Thyroid gland (tissue), 4 donors: Measurements from ENCODE around the gene PI4K2A. TPM values are rescaled to one million over a fixed set of nuclear protein-coding genes. Genes with fewer than 3 reads are reported as not detected.
A peak's percentile ranks its signal among the peaks of the same experiment; 100 is the strongest.

ENCODE experiments used
- DNase-seq, 2 donors: peaks; one replicate each; pipeline ENCODE4 v3.0.0-alpha.2; 2019
- H3K27ac ChIP-seq, 3 donors: fragments of 200-600 bp; sonication (generic); 1 replicate in 2 of 3; 2 replicates in 1 of 3; pipeline ENCODE4 v1.5.1; 2016 to 2019; ENCODE audit warnings: mild to moderate bottlenecking in 1 of 3, moderate library complexity in 1 of 3
- H3K27me3 ChIP-seq: fragments of 200-600 bp; sonication (generic); one replicate; pipeline ENCODE4 v1.5.1; 2019
- H3K36me3 ChIP-seq, 2 donors: fragments of 200-600 bp; sonication (generic); one replicate each; pipeline ENCODE4 v1.5.1; 2016 to 2019
- H3K4me1 ChIP-seq, 2 donors: fragments of 200-600 bp; sonication (generic); one replicate each; pipeline ENCODE4 v1.5.1; 2017 to 2019
- H3K4me3 ChIP-seq, 3 donors: fragments of 200-600 bp; sonication (generic); replicated peaks in 1 of 3; 1 replicate in 2 of 3; 2 replicates in 1 of 3; pipeline ENCODE4 v1.5.1; 2016; ENCODE audit warnings: mild to moderate bottlenecking in 1 of 3
- H3K9me3 ChIP-seq: fragments of 200-600 bp; sonication (generic); one replicate; pipeline ENCODE4 v1.5.1; 2017
- POLR2A ChIP-seq, 2 donors: fragments of 450-650 bp; IDR thresholded peaks; one replicate each; pipeline ENCODE4 v1.6.1; 2017; ENCODE audit warnings: antibody characterized with exemption in 2 of 2, mild to moderate bottlenecking in 2 of 2, moderate library complexity in 1 of 2
- WGBS, 2 donors: methylation state at CpG; one replicate each; pipeline ENCODE4 v1.1.5; 2017; 5-methylcytosine and 5-hydroxymethylcytosine counted together
- intact Hi-C: fragments of 100-400 bp; cut with DNase I; formaldehyde crosslinking; loops from one replicate; pipeline ENCODE4 v1.15.1; 2023
- total RNA-seq, 4 donors: library from RNA; depleted of rRNA; stranded (reverse); fragments of >200 nt; gene quantifications; one replicate each; pipeline ENCODE4 v1.2.3, GENCODE V29; 2016
- TF ChIP-seq, protein P1 (sequence below), 6 experiments: fragments of 200-600 bp in 3 of 6; fragments of 450-650 bp in 3 of 6; sonication (generic) in 3 of 6; IDR thresholded peaks; one replicate each; pipeline ENCODE4 v1.5.1; 2016 to 2019; ENCODE audit warnings: antibody characterized with exemption in 6 of 6, mild to moderate bottlenecking in 2 of 6, inconsistent platforms in 1 of 6, moderate library complexity in 1 of 6

Gene PI4K2A
- total RNA-seq, result 10 to 100 TPM; 19.9 to 31.3 (median 24.1) TPM

DNA sequence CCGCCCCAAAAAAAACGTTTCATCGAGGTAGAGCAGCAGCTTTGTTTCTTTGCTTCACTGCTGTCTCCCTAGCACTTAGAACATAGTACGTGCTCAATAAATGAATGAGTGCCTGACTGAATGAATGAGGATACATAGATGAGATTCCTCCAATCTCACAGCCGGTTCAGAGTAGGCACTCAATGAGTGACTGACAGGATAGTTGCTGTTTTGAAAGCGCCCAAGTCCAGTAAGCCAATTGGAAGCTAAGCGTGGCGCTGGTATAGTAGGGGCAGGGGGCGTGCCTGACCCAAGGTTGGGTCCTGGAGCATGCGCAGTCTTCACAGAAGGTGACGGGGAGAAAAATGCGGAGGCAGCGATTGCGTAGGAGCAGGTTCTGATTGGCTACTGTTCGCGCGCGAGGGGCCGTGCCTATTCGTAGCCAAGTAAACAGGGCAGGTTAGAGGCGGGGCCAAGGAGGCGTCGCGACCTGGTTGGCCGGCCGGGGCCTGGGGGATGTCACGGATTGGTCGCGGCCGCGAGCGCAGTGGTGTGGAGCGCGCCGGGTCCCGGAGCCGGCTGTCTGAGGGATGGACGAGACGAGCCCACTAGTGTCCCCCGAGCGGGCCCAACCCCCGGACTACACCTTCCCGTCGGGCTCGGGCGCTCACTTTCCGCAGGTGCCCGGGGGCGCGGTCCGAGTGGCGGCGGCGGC, at the start of gene PI4K2A:
Gene PI4K2A (plus strand): TSS at position 498 of the 694 bp plus-strand sequence. CDS start 72 bp downstream, at position 570.
- Histone ChIP-seq H3K4me3 (peak within 1 kb of the TSS; percentile 78 to 95 (median 88)), H3K4me1 (peaks cover 11 to 18% of the 10 kb centered on the region in 2 donors), H3K9me3 (no peaks in the 10 kb centered on the region), H3K27ac (peak within 1 kb of the TSS; percentile 45 to 81 (median 78)), H3K27me3 (no peaks in the 10 kb centered on the region), H3K36me3 (no peaks in the 10 kb centered on the region)
- intact Hi-C loops, result no loop called here
- peak; percentile 2 to 93 for TF ChIP-seq POLR2A (IDR thresholded peaks at IDR 0.05)
- TF ChIP-seq, protein P1, sequence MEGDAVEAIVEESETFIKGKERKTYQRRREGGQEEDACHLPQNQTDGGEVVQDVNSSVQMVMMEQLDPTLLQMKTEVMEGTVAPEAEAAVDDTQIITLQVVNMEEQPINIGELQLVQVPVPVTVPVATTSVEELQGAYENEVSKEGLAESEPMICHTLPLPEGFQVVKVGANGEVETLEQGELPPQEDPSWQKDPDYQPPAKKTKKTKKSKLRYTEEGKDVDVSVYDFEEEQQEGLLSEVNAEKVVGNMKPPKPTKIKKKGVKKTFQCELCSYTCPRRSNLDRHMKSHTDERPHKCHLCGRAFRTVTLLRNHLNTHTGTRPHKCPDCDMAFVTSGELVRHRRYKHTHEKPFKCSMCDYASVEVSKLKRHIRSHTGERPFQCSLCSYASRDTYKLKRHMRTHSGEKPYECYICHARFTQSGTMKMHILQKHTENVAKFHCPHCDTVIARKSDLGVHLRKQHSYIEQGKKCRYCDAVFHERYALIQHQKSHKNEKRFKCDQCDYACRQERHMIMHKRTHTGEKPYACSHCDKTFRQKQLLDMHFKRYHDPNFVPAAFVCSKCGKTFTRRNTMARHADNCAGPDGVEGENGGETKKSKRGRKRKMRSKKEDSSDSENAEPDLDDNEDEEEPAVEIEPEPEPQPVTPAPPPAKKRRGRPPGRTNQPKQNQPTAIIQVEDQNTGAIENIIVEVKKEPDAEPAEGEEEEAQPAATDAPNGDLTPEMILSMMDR (IDR thresholded peaks at IDR 0.05), result no peak
- DNase-seq, result peak; percentile 99 to 100
- 4 to 14% methylated on average over 6 to 28 of the region's 54 CpGs for WGBS, 2 donors

DNA sequence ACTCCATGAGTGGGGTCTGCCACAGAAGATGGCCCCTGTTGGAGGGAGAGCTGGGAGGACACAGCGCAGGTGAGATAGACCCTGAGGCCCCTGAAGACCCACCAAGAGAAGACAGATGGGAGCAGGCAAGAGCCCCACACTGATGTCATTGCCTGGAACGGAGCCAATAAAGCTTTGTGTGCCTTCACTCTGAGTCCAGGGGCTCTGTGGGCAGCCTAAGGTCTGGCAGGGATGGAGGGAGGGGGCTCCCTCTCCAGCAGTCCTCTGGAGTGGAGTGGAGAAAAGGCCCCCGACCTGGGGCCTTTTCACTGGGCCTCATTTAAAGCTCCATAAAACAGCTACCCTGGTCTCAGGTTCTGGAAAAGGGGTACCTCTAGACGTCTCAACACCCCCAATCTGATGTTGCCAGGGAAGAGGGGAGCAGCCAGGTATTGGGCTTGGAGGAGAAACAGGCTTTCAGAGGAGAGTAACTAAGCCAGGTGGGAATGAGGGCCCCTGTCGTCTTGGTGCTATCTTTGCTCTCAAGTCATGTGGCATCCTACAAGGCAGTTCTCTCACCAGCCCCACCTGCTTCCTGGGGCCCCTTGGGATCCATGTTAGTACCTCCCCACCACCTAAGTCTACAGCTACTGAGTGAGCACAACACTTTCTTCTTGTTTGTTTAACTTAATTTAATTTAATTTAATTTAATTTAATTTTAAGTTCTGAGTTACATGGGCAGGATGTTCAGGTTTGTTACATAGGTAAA, 49.5 kb upstream of the PI4K2A start:
- Histone ChIP-seq H3K4me3 (no peak overlapping the region), H3K9me3 (no peaks in the 10 kb centered on the region), H3K27ac (no peak overlapping the region), H3K36me3 (no peaks in the 10 kb centered on the region), H3K27me3 (no peaks in the 10 kb centered on the region), H3K4me1 (peaks cover 0 to 6% of the 10 kb centered on the region in 2 donors)
- intact Hi-C loops, result no loop called here
- TF ChIP-seq POLR2A (IDR thresholded peaks at IDR 0.05), result no peak
- TF ChIP-seq, protein P1 (IDR thresholded peaks at IDR 0.05), result no peak
- DNase-seq, result no peak
- WGBS, 2 donors, result 61 to 68% methylated on average over 5 of the region's 5 CpGs

DNA sequence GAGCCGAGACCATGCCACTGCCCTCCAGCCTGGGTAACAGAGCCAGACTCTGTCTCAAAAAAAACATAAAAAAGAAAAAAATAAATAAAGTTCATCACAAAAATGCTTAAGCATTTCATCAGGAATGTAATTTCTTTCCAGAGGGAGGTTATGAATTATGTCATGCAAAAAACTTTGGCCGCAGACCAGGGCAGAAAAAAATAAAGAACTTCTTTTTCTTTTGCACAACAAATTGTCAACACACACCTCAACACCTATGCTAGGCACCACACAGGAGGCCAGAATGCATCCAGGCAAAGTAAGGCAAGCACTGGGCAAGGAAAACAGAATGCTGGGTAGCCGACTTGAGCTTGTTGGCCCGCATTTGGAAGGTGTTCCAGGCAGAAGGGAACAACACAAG, 47.0 kb upstream of the PI4K2A start:
- H3K4me3 ChIP-seq, result no peak overlapping the region

DNA sequence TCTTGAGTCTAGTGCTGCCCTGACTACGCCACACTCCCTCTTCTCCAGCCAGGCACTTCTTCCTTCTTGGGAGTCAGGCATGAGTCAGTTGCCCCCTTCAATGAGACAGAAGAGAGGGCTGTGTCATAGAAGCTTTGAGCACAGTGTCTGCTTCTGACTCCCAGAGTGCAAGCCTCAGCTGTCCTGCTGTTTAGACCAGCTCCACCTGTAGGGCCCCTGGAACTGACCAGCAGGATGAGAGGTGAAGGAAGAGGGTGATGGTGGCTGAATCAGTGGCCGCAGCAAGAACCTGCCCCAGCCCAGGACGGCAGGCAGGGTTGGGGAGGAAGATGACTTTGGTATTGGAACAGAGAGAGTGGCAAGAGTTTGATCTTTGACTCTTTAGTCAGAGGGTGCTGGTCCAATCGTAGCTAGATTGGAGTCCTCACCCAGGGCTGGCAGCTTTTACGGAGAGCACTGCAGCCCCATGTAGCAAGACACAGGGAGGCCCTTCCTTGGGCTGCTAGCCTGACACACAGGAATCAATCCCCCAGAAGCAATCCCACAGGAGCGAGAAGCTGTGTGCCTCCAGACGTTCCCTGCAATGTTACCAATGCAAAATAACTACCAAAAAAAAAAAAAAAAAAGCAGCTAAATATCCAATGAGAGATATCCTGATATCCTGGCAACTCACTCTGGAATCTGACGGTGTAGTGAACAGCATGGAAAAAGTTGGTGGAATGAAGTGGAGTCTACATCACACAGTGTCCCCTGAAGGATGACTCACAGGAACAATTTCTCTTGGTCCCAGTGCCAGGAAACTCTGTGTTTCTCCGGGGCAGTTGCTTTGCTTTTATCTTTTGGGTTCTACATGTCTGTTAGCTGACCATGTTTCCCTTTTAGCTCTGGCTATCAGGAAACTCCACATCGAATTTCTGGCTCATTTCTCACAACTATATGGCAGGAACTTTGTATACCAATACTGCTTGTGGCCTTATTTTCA, 44.1 kb upstream of the PI4K2A start:
- H3K27me3 ChIP-seq, result no peaks in the 10 kb centered on the region
- H3K9me3 ChIP-seq, result no peaks in the 10 kb centered on the region
- H3K36me3 ChIP-seq, result no peaks in the 10 kb centered on the region
- peak; percentile 19 to 29 for DNase-seq
- WGBS, 2 donors, result 56 to 70% methylated on average over 10 of the region's 10 CpGs
- TF ChIP-seq, protein P1 (IDR thresholded peaks at IDR 0.05), result no peak
- TF ChIP-seq POLR2A (IDR thresholded peaks at IDR 0.05), result no peak
- intact Hi-C loops, result no loop called here
- H3K4me3 ChIP-seq, result no peak overlapping the region
- peak overlapping the region; percentile 3 to 82 (median 78) for H3K27ac ChIP-seq
- H3K4me1 ChIP-seq, result peaks cover 0 to 15% of the 10 kb centered on the region in 2 donors

More for the DNA sequence above, 47.0 kb upstream of the PI4K2A start:
- Histone ChIP-seq H3K27ac (no peak overlapping the region), H3K27me3 (no peaks in the 10 kb centered on the region), H3K4me1 (peaks cover 0 to 15% of the 10 kb centered on the region in 2 donors), H3K36me3 (no peaks in the 10 kb centered on the region), H3K9me3 (no peaks in the 10 kb centered on the region)
- intact Hi-C loops, result no loop called here
- TF ChIP-seq, protein P1 (IDR thresholded peaks at IDR 0.05), result no peak
- TF ChIP-seq POLR2A (IDR thresholded peaks at IDR 0.05), result no peak
- no peak for DNase-seq
- 84 to 91% methylated on average over 4 of the region's 4 CpGs for whole genome bisulfite sequencing, 2 donors
